Spleen (tissue), 13 donors: ENCODE results near the gene OPHN1. TPM values are rescaled to one million over a fixed set of nuclear protein-coding genes. Genes with fewer than 3 reads are reported as not detected.

Source experiments
- DNase-seq: peaks from one replicate; pipeline ENCODE4 v3.0.0-alpha.2; 2020
- H3K27ac ChIP-seq, 8 donors: fragments of 200-600 bp; sonication (generic) in 7 of 8; 1 replicate in 4 of 8; 2 replicates in 4 of 8; pipeline versions ENCODE4 v1.5.0 to v1.8.0; 2016 to 2021; ENCODE audit warnings: inconsistent platforms in 4 of 8, mild to moderate bottlenecking in 4 of 8, moderate library complexity in 1 of 8
- H3K27me3 ChIP-seq, 7 donors: fragments of 200-600 bp; sonication (generic) in 6 of 7; replicated peaks in 1 of 7; 1 replicate in 4 of 7; 2 replicates in 3 of 7; pipeline versions ENCODE4 v1.5.0 to v1.8.0; 2016 to 2021; ENCODE audit warnings: inconsistent platforms in 3 of 7, mild to moderate bottlenecking in 1 of 7
- H3K36me3 ChIP-seq, 6 donors: fragments of 200-600 bp; sonication (generic) in 5 of 6; 1 replicate in 4 of 6; 2 replicates in 2 of 6; pipeline versions ENCODE4 v1.5.0 to v1.8.0; 2016 to 2021; ENCODE audit warnings: inconsistent platforms in 2 of 6
- H3K4me1 ChIP-seq, 6 donors: fragments of 200-600 bp; sonication (generic) in 5 of 6; 1 replicate in 3 of 6; 2 replicates in 3 of 6; pipeline versions ENCODE4 v1.5.0 to v1.8.0; 2016 to 2021; ENCODE audit warnings: inconsistent platforms in 3 of 6
- H3K4me3 ChIP-seq, 8 donors: fragments of 200-600 bp; sonication (generic) in 7 of 8; 1 replicate in 4 of 8; 2 replicates in 4 of 8; pipeline versions ENCODE4 v1.5.0 to v1.8.0; 2016 to 2021; ENCODE audit warnings: inconsistent platforms in 4 of 8, mild to moderate bottlenecking in 4 of 8, moderate library complexity in 2 of 8
- H3K9me3 ChIP-seq, 8 donors: fragments of 200-600 bp; sonication (generic) in 7 of 8; 1 replicate in 4 of 8; 2 replicates in 4 of 8; pipeline versions ENCODE4 v1.5.0 to v1.8.0; 2016 to 2021; ENCODE audit warnings: inconsistent platforms in 4 of 8
- CTCF ChIP-seq, 11 experiments: fragments of 200-600 bp in 7 of 11; fragments of 450-650 bp in 4 of 11; sonication (generic) in 4 of 11; IDR thresholded peaks in 8 of 11; conservative IDR thresholded peaks in 3 of 11; 1 replicate in 7 of 11; 2 replicates in 4 of 11; pipeline versions ENCODE4 v1.4.0 to v1.8.0; 2016 to 2021; ENCODE audit warnings: antibody characterized with exemption in 11 of 11, inconsistent platforms in 4 of 11, mild to moderate bottlenecking in 1 of 11
- POLR2A ChIP-seq, 3 donors: fragments of 450-650 bp; IDR thresholded peaks; one replicate each; pipeline ENCODE4 v1.5.1; 2017; ENCODE audit warnings: antibody characterized with exemption in 3 of 3, mild to moderate bottlenecking in 1 of 3
- POLR2AphosphoS5 ChIP-seq, 3 donors: sonication (generic); formaldehyde crosslinking; IDR thresholded peaks; one replicate each; pipeline ENCODE4 v1.5.1; 2017; ENCODE audit warnings: antibody characterized with exemption in 3 of 3
- WGBS, 5 donors: extraction: QIAGEN DNeasy Blood & Tissue Kit in 3 of 5; methylation state at CpG; one replicate each; pipeline versions ENCODE4 v1.1.5 to v1.1.7; 2013 to 2018; 5-methylcytosine and 5-hydroxymethylcytosine counted together
- intact Hi-C: fragments of 100-400 bp; cut with DNase I; formaldehyde crosslinking; loops from one replicate; pipeline ENCODE4 v1.15.0; 2023; ENCODE audit warnings: low total_unique reads
- long read RNA-seq, 2 donors: transcript quantifications; one replicate each; lab custom pipeline, GENCODE V29; 2026
- polyA plus RNA-seq, 3 donors: library from polyadenylated mRNA; stranded (reverse); fragments of 200-250 nt; gene quantifications; one replicate each; pipeline ENCODE4 v1.2.1, GENCODE V29; 2013
- total RNA-seq, 7 donors: library from RNA; depleted of rRNA in 3 of 7; stranded (reverse); fragments of >200 nt in 3 of 7; fragmentation: NEBNext Ultra II Directional in 4 of 7; extraction: Animal tissue kit (Norgen Biotek cat#: 25700) in 4 of 7; gene quantifications; one replicate each; pipeline versions ENCODE4 v1.1.0 to v1.2.1, GENCODE V29; 2016 to 2021
- donor health status: healthy with polysubstance abuse.
- donor health status: DM: no; HTN: no; CAD: no; lungs with moderate emphysema.
- donor health status: DM: no; HTN: no; CAD: no.
- donor health status: Bipolar disorder and iron deficiency.
- donor health status: healthy.
- donor health status: DM: no; HTN: no; CAD: no.
- donor health status: DM: yes; HTN: yes; CAD: no.

Gene OPHN1
- 1 to 10 TPM; 2.5 to 4.6 (median 3.3) TPM for total RNA-seq
- polyA plus RNA-seq = under 1 TPM; 0.20 to 0.45 (median 0.26) TPM
- long read RNA-seq, donor 1 = 0 reads
- long read RNA-seq, donor 2 = 0 reads

DNA sequence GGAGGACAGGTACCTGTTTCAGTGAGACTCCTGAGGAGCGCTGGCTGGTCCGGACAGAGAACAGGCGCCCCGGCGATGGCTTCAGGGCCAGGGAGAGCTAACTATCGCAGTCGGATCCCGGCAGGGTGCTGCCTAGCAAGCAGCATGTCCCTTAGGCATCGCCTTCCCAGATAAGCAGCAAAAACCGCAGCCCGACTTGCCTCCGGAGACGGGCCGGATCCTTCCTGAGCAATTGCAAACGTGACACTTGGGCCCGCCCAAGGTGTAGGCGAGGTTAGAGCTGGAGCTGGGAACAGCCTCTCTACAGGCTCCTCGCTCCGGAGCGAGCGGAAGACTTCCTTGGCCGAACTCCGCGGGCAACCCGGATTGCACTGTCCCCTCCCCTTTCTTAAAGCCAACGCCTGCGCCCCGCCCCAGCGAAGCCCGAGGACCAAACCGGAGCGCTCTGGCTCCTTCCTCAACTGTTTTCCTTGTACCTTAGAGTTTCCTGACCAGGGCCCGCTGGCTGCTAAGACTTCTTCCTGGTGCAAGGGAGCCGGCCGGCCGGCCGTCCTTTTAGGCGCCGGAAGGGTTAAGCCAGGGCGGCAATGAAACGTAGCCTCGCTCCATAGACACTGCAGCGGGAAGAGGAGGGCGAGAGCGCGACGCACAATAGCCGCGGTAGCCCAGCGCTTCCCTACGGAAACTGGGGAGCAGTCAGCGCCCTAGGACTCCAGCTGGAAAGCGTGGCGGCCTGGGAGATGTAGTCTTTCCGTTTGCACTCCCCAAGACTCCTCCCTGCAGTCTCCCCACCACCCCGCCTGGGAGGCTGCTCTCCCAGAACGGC lies at the start of gene OPHN1:
TSS of gene OPHN1 (minus strand) at position 341 of the 826 bp plus-strand sequence. CDS start 475 bp downstream, outside the sequence.
- Histone ChIP-seq H3K4me3 (peak within 1 kb of the TSS; percentile 32 to 74 (median 45)), H3K27me3 (peaks cover 0 to 46% (median 8%) of the 10 kb centered on the region in 7 donors), H3K27ac (peak within 1 kb of the TSS in 7 of 8 donors; percentile 44 to 76 (median 63)), H3K4me1 (peaks cover 0 to 14% (median 0%) of the 10 kb centered on the region in 6 donors), H3K9me3 (no peaks in the 10 kb centered on the region), H3K36me3 (no peaks in the 10 kb centered on the region)
- TF ChIP-seq CTCF (IDR thresholded peaks at IDR 0.05 in 8 of 11, conservative IDR thresholded peaks at IDR 0.05 in 3 of 11) = no peak
- TF ChIP-seq POLR2A (IDR thresholded peaks at IDR 0.05) = no peak
- TF ChIP-seq POLR2AphosphoS5 (IDR thresholded peaks at IDR 0.05) = peak; percentile 17 to 69 (median 56)
- peak; percentile 81 for DNase-seq
- intact Hi-C loops = no loop called here
- 1 to 44% (median 3%) methylated on average over 20 to 57 of the region's 57 CpGs for WGBS, 5 donors

DNA sequence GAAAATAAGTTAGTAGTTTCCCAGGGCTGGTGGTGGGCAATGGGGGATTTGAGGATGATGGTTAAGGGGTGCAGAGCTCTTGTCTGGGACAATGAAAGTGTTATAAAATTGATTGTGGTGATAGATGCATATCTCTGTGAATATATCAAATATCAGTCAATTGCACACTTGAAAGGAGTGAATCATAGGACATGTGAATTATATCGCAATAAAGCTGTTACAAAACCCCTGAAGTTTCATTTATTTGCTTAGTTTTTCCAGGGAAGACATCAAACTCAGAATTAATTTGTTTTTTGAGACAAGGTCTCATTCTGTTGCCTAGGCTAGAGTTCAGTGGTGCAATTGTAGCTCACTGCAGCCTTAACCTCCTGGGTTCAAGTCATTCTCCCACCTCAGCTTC lies 47.7 kb upstream of the OPHN1 start:
- TF ChIP-seq POLR2AphosphoS5 (IDR thresholded peaks at IDR 0.05) (no peak), POLR2A (IDR thresholded peaks at IDR 0.05) (no peak), CTCF (IDR thresholded peaks at IDR 0.05 in 8 of 11, conservative IDR thresholded peaks at IDR 0.05 in 3 of 11) (no peak)
- H3K4me1 ChIP-seq = no peaks in the 10 kb centered on the region
- no peaks in the 10 kb centered on the region for H3K9me3 ChIP-seq
- no peaks in the 10 kb centered on the region for H3K27me3 ChIP-seq
- DNase-seq = no peak
- H3K36me3 ChIP-seq = no peaks in the 10 kb centered on the region
- H3K27ac ChIP-seq = no peak overlapping the region
- 76 to 100% (median 93%) methylated on average over 1 of the region's 1 CpG for WGBS, 5 donors
- intact Hi-C loops = no loop called here
- no peak overlapping the region for H3K4me3 ChIP-seq

DNA sequence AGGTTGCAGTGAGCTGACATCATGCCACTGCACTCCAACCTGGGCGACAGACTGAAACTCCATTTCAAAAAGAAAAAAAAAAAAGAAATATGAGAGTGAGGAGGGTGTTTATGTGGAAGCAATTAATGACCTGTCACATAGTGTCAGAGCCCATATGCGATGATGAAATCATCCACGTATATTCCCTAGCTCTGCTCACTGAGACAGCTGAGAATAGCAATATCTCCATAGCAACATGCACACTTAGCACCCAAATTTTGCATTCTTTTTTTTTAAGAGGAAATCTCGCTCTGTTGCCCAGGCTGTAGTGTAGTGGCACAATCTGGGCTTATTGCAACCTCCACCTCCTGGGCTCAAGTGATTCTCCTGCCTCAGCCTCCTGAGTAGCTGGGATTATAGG lies 31.5 kb upstream of the OPHN1 start:
- Histone ChIP-seq H3K4me3 (no peak overlapping the region), H3K27me3 (no peaks in the 10 kb centered on the region), H3K36me3 (no peaks in the 10 kb centered on the region), H3K9me3 (no peaks in the 10 kb centered on the region), H3K27ac (no peak overlapping the region), H3K4me1 (peaks cover 0 to 5% (median 0%) of the 10 kb centered on the region in 6 donors)
- WGBS, 5 donors = 68 to 83% (median 74%) methylated on average over 3 to 4 of the region's 4 CpGs
- no peak for DNase-seq
- TF ChIP-seq POLR2AphosphoS5 (IDR thresholded peaks at IDR 0.05) (no peak), POLR2A (IDR thresholded peaks at IDR 0.05) (no peak), CTCF (IDR thresholded peaks at IDR 0.05 in 8 of 11, conservative IDR thresholded peaks at IDR 0.05 in 3 of 11) (no peak)
- intact Hi-C loops = no loop called here

DNA sequence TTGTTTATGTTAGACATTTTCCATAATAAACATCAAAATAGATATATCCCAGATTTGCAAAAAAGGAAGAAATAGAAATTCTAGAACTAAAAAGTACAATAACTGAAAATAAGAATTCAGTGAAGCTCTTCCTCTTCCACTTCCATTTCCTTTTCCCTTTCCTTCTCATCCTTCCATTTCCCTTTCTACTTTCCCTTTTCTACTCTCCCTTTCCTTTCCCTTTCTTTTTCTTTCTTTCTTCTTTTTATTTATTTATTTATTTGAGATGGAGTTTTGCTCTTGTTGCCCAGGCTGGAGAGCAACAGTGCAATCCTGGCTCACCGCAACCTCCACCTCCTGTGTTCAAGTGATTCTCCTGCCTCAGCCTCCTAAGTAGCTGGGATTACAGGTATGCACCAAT lies 30.6 kb upstream of the OPHN1 start:
- DNase-seq = no peak
- no peaks in the 10 kb centered on the region for H3K36me3 ChIP-seq
- WGBS, 5 donors = 96 to 100% (median 100%) methylated on average over 1 of the region's 1 CpG
- peaks cover 0 to 5% (median 0%) of the 10 kb centered on the region in 6 donors for H3K4me1 ChIP-seq
- H3K9me3 ChIP-seq = no peaks in the 10 kb centered on the region
- intact Hi-C loops = no loop called here
- H3K4me3 ChIP-seq = no peak overlapping the region
- no peaks in the 10 kb centered on the region for H3K27me3 ChIP-seq
- H3K27ac ChIP-seq = no peak overlapping the region
- TF ChIP-seq POLR2A (IDR thresholded peaks at IDR 0.05) (no peak), CTCF (IDR thresholded peaks at IDR 0.05 in 8 of 11, conservative IDR thresholded peaks at IDR 0.05 in 3 of 11) (no peak), POLR2AphosphoS5 (IDR thresholded peaks at IDR 0.05) (no peak)
